Measurements from ENCODE around the gene KIAA0319L.

DNA sequence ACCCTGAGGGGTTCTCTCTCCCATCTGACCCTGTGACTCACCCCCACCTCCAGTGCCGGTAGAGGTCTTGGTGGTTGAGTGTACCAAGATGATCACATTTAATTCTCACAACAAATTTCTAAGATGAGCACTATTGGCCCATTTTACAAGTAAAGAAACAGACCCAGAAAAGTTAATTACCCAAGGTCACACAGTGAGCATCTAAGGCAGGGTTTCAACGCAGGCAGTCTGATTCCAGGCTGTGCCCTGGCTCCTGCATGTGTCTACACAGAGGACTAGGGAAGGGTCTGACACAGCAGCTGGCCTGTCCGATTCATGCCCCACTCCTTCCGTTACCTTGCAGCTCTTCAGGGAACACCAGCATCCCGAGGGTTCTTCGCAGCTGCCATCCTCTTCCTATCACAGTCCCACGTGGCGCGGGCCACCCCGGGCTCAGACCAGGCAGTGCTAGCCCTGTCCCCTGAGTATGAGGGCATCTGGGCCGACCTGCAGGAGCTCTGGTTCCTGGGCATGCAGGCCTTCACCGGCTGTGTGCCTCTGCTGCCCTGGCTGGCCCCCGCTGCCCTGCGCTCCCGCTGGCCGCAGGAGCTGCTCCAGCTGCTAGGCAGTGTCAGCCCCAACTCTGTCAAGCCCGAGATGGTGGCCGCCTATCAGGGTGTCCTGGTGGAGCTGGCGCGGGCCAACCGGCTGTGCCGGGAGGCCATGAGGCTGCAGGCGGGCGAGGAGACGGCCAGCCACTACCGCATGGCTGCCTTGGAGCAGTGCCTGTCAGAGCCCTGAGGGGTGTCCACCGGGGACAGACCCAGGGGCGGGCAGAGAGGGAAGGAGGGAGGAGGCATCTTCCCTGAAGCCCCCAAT, 7.9 kb upstream of the KIAA0319L start:
- no peak for TF ChIP-seq GATA2 (IDR thresholded peaks at IDR 0.05; ENCODE audit: low read depth, low read length)
- no peak for TF ChIP-seq GATA3 (IDR thresholded peaks at IDR 0.05; ENCODE audit: low read depth, low read length)

Measured in SH-SY5Y (cell line).